Measurements from ENCODE around the gene DPP7. TPM values are rescaled to one million over a fixed set of nuclear protein-coding genes. Genes with fewer than 3 reads are reported as not detected.

DPP7 gene
- total and polyA plus RNA-seq, 2 of the 8 experiments (the other 6 are each of a cell fraction or from before 2014, with no cell fraction given) = 21.2 to 26.8 TPM

DNA sequence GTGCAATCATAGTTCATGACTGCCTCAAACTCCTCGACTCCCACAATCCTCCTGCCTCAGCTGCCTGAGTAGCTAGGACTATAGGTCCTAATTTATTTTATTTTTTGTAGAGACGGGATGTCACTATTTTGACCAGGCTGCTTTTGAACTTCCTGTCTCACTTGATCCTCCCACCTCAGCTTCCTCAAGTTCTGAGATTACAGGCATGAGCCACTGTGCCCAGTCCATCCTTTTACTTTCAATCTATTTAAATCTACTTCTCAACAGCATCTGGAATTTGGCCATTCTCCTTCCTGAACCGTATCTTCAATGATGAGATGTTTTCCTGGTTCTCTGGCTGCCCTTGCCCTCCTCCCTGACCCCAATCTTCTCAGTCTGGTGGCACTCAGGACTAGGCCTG lies 12.3 kb upstream of the DPP7 start:
- H2BK20ac ChIP-seq (ENCODE audit: low read length) = no peak overlapping the region
- H3K18ac ChIP-seq (ENCODE audit: extremely low read depth, low read length) = no peak overlapping the region
- H3K4me1 ChIP-seq (replicated peaks in 1 of 4; ENCODE audit: control insufficient read depth in 3 of 4, insufficient read depth in 4 of 4, low read length in 3 of 4) = peaks cover 0 to 11% (median 5%) of the 10 kb centered on the region in 4 experiments; a peak in 4 of 7 replicates
- no peak overlapping the region for H3K4me2 ChIP-seq (ENCODE audit: insufficient read depth in 1 of 2, low read depth in 2 of 2, low read length in 2 of 2)
- no peak overlapping the region for H4K5ac ChIP-seq (ENCODE audit: insufficient read length, low read depth, low read length)
- peaks cover 2% of the 10 kb centered on the region; the same call in 1 of the 2 replicates for H3K79me1 ChIP-seq (ENCODE audit: low read depth, low read length)
- H2AFZ ChIP-seq (ENCODE audit: low read length) = no peak overlapping the region
- ChIA-PET CTCF (ENCODE audit: partially characterized antibody) (interaction anchor here (0.6 to 1.3 kb wide), 4 partner anchors 11 to 981 kb away, joined by 3 to 4 read pairs (median 3); no protein-coding TSS in a partner anchor), POLR2A (ENCODE audit: partially characterized antibody) (interaction anchor here (0.6 to 1.1 kb wide), 2 partner anchors 14 kb away, joined by 3 read pairs; no protein-coding TSS in a partner anchor)
- no peak overlapping the region for H3K23ac ChIP-seq (ENCODE audit: insufficient read length)
- FAIRE-seq = no peak
- no peak overlapping the region for H2AK5ac ChIP-seq (ENCODE audit: low read depth, low read length)
- H3K27me3 ChIP-seq (replicated peaks in 1 of 4; ENCODE audit: control insufficient read depth in 3 of 4, extremely low read depth in 1 of 4, insufficient read depth in 3 of 4, low read length in 3 of 4) = peaks cover 0 to 6% (median 4%) of the 10 kb centered on the region in 4 experiments; a peak in 4 of 7 replicates
- H4K20me1 ChIP-seq (replicated peaks in 1 of 2; ENCODE audit: control insufficient read depth in 1 of 2, insufficient read depth in 2 of 2, low read length in 2 of 2) = no peaks in the 10 kb centered on the region
- H3K27ac ChIP-seq (ENCODE audit: low read depth, low read length) = no peak overlapping the region
- H2BK5ac ChIP-seq (ENCODE audit: low read depth, low read length) = no peak overlapping the region
- no peak overlapping the region for H3K4ac ChIP-seq (replicated peaks; ENCODE audit: insufficient read length, low read depth, low read length)
- no peak overlapping the region for H3K4me3 ChIP-seq (ENCODE audit: extremely low read depth in 1 of 4, insufficient read depth in 2 of 4, low read depth in 3 of 4, low read length in 4 of 4)
- no peaks in the 10 kb centered on the region for H3K9me3 ChIP-seq (ENCODE audit: insufficient read depth in 2 of 2, low read depth in 1 of 2, low read length in 1 of 2)
- H4K8ac ChIP-seq (ENCODE audit: extremely low read depth, insufficient read depth, low read length) = no peak overlapping the region
- H2BK15ac ChIP-seq (ENCODE audit: low read length) = no peak overlapping the region
- H3K9ac ChIP-seq (replicated peaks in 1 of 4; ENCODE audit: extremely low read depth in 1 of 4, low read depth in 3 of 4, low read length in 3 of 4) = no peak overlapping the region
- H3K56ac ChIP-seq (replicated peaks; ENCODE audit: insufficient read length, low read depth, low read length) = no peak overlapping the region
- TF ChIP-seq SIN3A (conservative IDR thresholded peaks at IDR 0.05 in 1 of 2, IDR thresholded peaks at IDR 0.05 in 1 of 2; ENCODE audit: low read depth in 1 of 2, low read length in 2 of 2) (no peak), JUN (IDR thresholded peaks at IDR 0.05; ENCODE audit: low read depth, low read length) (no peak)
- TF ChIP-seq, protein P1, sequence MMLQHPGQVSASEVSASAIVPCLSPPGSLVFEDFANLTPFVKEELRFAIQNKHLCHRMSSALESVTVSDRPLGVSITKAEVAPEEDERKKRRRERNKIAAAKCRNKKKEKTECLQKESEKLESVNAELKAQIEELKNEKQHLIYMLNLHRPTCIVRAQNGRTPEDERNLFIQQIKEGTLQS (IDR thresholded peaks at IDR 0.05; ENCODE audit: insufficient read depth, low read depth, low read length) = no peak
- no peak overlapping the region for H4K91ac ChIP-seq (replicated peaks; ENCODE audit: insufficient read length, low read length)
- H3K14ac ChIP-seq (ENCODE audit: insufficient read length) = no peak overlapping the region
- peaks cover 0 to 7% of the 10 kb centered on the region in 2 experiments; a peak in 1 of 4 replicates for H3K79me2 ChIP-seq (ENCODE audit: control insufficient read depth in 1 of 2, insufficient read depth in 2 of 2, low read length in 2 of 2)
- DNase-seq (ENCODE audit: low read depth in 1 of 2, low spot score in 2 of 2) = no peak
- WGBS, 2 experiments (ENCODE audit: extremely low coverage in 1 of 2, insufficient coverage in 1 of 2, insufficient read length in 1 of 2, insufficient replicate concordance in 2 of 2, low coverage in 1 of 2, low lambda C conversion rate in 2 of 2, missing lambda C conversion rate in 1 of 2) = 98% methylated on average over 3 of the region's 3 CpGs; no CpG with 5 or more reads in 1 of the 2 experiments
- peaks cover 7% of the 10 kb centered on the region; the same call in 1 of the 2 replicates for H3K23me2 ChIP-seq (ENCODE audit: low read depth, low read length)
- no peak overlapping the region for H2BK12ac ChIP-seq (ENCODE audit: low read depth, low read length)
- H2BK120ac ChIP-seq (replicated peaks; ENCODE audit: low read depth, low read length) = no peak overlapping the region
- H3K36me3 ChIP-seq (ENCODE audit: control insufficient read depth in 2 of 4, insufficient read depth in 4 of 4, low read length in 3 of 4) = no peaks in the 10 kb centered on the region
